Gastrocnemius medialis (tissue), 4 donors: ENCODE data around the gene THOC5. TPM values are rescaled to one million over a fixed set of nuclear protein-coding genes. Genes with fewer than 3 reads are reported as not detected.

Experiments used
- ATAC-seq, 2 donors: fragments of 150-250 bp; one replicate each; pipeline ENCODE4 v1.9.1; 2016
- DNase-seq, 2 donors: peaks; one replicate each; pipeline ENCODE4 v3.0.0-alpha.2; 2019
- H3K27ac ChIP-seq, 4 donors: fragments of 200-600 bp; sonication (generic); 1 replicate in 1 of 4; 2 replicates in 3 of 4; pipeline ENCODE4 v1.5.1; 2016 to 2018; ENCODE audit warnings: mild to moderate bottlenecking in 2 of 4, moderate library complexity in 1 of 4
- H3K27me3 ChIP-seq, 3 donors: fragments of 200-600 bp; sonication (generic) in 2 of 3; 1 replicate in 1 of 3; 2 replicates in 2 of 3; pipeline versions ENCODE4 v1.5.1 to v1.6.0; 2016 to 2019; ENCODE audit warnings: mild to moderate bottlenecking in 1 of 3, moderate library complexity in 1 of 3
- H3K36me3 ChIP-seq, 2 donors: fragments of 200-600 bp; sonication (generic) in 1 of 2; one replicate each; pipeline ENCODE4 v1.5.1; 2017 to 2018
- H3K4me1 ChIP-seq, 2 donors: fragments of 200-600 bp; sonication (generic) in 1 of 2; one replicate each; pipeline ENCODE4 v1.5.1; 2016 to 2017; ENCODE audit warnings: mild to moderate bottlenecking in 2 of 2
- H3K4me3 ChIP-seq, 4 donors: fragments of 200-600 bp; sonication (generic) in 3 of 4; 1 replicate in 1 of 4; 2 replicates in 3 of 4; pipeline ENCODE4 v1.5.1; 2016 to 2019; ENCODE audit warnings: mild to moderate bottlenecking in 2 of 4
- H3K9me3 ChIP-seq, 3 donors: fragments of 200-600 bp; sonication (generic) in 2 of 3; 1 replicate in 1 of 3; 2 replicates in 2 of 3; pipeline ENCODE4 v1.5.1; 2016 to 2019
- CTCF ChIP-seq, 5 experiments: fragments of 450-650 bp in 3 of 5; fragments of 200-600 bp in 2 of 5; sonication (generic) in 2 of 5; IDR thresholded peaks in 4 of 5; conservative IDR thresholded peaks in 1 of 5; 1 replicate in 4 of 5; 2 replicates in 1 of 5; pipeline ENCODE4 v1.5.1; 2016 to 2019; ENCODE audit warnings: antibody characterized with exemption in 5 of 5, mild to moderate bottlenecking in 3 of 5, moderate library complexity in 3 of 5
- POLR2A ChIP-seq, 2 donors: fragments of 450-650 bp; IDR thresholded peaks; one replicate each; pipeline ENCODE4 v1.6.1; 2017; ENCODE audit warnings: antibody characterized with exemption in 2 of 2, mild to moderate bottlenecking in 2 of 2, moderate library complexity in 2 of 2
- in situ Hi-C, 4 donors: fragments of 200-750 bp; cut with MboI; loops; one replicate each; pipeline versions ENCODE4 v1.15.0 to v1.8.0; 2017; ENCODE audit warnings: low sequenced_read_pairs in 4 of 4
- intact Hi-C: fragments of 100-400 bp; cut with DNase I; formaldehyde crosslinking; loops from one replicate; pipeline ENCODE4 v1.15.1; 2023; ENCODE audit warnings: low total_unique reads
- total RNA-seq, 4 donors: library from RNA; depleted of rRNA; stranded (reverse); fragments of >200 nt; gene quantifications; one replicate each; pipeline versions ENCODE4 v1.1.0 to v1.2.3, GENCODE V29; 2016

Gene THOC5
- total RNA-seq, 4 donors from 2014 or later: 38.4 to 71.4 (median 56.3) TPM

GRCh38 chr22:29528144-29528543 lies 25.4 kb downstream of the THOC5 start:
- H3K27ac ChIP-seq: no peak overlapping the region
- no peaks in the 10 kb centered on the region for H3K27me3 ChIP-seq
- intact Hi-C loops: loop anchor here (10.0 kb wide), 1 partner anchor 133 kb away; no protein-coding TSS in a partner anchor
- DNase-seq (no peak), ATAC-seq (no peak)
- H3K9me3 ChIP-seq: no peaks in the 10 kb centered on the region
- in situ Hi-C loops: loop anchor here in 2 of 4 donors (10.0 to 25.0 kb wide), 2 partner anchors 133 to 241 kb away; no protein-coding TSS in a partner anchor
- no peak overlapping the region for H3K4me3 ChIP-seq
- H3K4me1 ChIP-seq: no peaks in the 10 kb centered on the region
- TF ChIP-seq CTCF (IDR thresholded peaks at IDR 0.05 in 4 of 5, conservative IDR thresholded peaks at IDR 0.05 in 1 of 5) (no peak), POLR2A (IDR thresholded peaks at IDR 0.05) (no peak)
- peaks cover 0 to 89% of the 10 kb centered on the region in 2 donors for H3K36me3 ChIP-seq

- DNase-seq: no peak
- no peak for ATAC-seq
- TF ChIP-seq CTCF (IDR thresholded peaks at IDR 0.05 in 4 of 5, conservative IDR thresholded peaks at IDR 0.05 in 1 of 5) (peak in 3 of 5 experiments; percentile 21 to 32 (median 22)), POLR2A (IDR thresholded peaks at IDR 0.05) (no peak)
- intact Hi-C loops: loop anchor here (10.0 kb wide), 1 partner anchor 130 kb away; no protein-coding TSS in a partner anchor
- H3K4me1 ChIP-seq: no peaks in the 10 kb centered on the region
- no peaks in the 10 kb centered on the region for H3K27me3 ChIP-seq
- H3K4me3 ChIP-seq: no peak overlapping the region
- H3K27ac ChIP-seq: no peak overlapping the region
- H3K36me3 ChIP-seq: peaks cover 0 to 85% of the 10 kb centered on the region in 2 donors
- no peaks in the 10 kb centered on the region for H3K9me3 ChIP-seq
- in situ Hi-C loops: loop anchor here in 2 of 4 donors (10.0 to 25.0 kb wide), 2 partner anchors 130 to 237 kb away; no protein-coding TSS in a partner anchor
Measured at GRCh38 chr22:29524442-29525191, 28.9 kb downstream of the THOC5 start.

GRCh38 chr22:29523761-29524160 lies 29.8 kb downstream of the THOC5 start:
- intact Hi-C loops: loop anchor here (10.0 kb wide), 1 partner anchor 129 kb away; no protein-coding TSS in a partner anchor

GRCh38 chr22:29521526-29521925 lies 32.0 kb downstream of the THOC5 start:
- no peaks in the 10 kb centered on the region for H3K27me3 ChIP-seq
- H3K4me1 ChIP-seq: peaks cover 4 to 7% of the 10 kb centered on the region in 2 donors
- in situ Hi-C loops (loop anchor here in 1 of 4 donors (10.0 kb wide), 1 partner anchor 127 kb away; no protein-coding TSS in a partner anchor), intact Hi-C loops (loop anchor here (10.0 kb wide), 1 partner anchor 127 kb away; no protein-coding TSS in a partner anchor)
- H3K27ac ChIP-seq: no peak overlapping the region
- no peak overlapping the region for H3K4me3 ChIP-seq
- peaks cover 0 to 83% of the 10 kb centered on the region in 2 donors for H3K36me3 ChIP-seq
- ATAC-seq: no peak
- no peak for TF ChIP-seq CTCF (IDR thresholded peaks at IDR 0.05 in 4 of 5, conservative IDR thresholded peaks at IDR 0.05 in 1 of 5)
- no peak for TF ChIP-seq POLR2A (IDR thresholded peaks at IDR 0.05)
- no peak for DNase-seq
- H3K9me3 ChIP-seq: no peaks in the 10 kb centered on the region

More at GRCh38 chr22:29523761-29524160, 29.8 kb downstream of the THOC5 start:
- in situ Hi-C loops: loop anchor here in 1 of 4 donors (10.0 kb wide), 1 partner anchor 129 kb away; no protein-coding TSS in a partner anchor
- ATAC-seq: no peak
- no peak overlapping the region for H3K4me3 ChIP-seq
- TF ChIP-seq POLR2A (IDR thresholded peaks at IDR 0.05) (no peak), CTCF (IDR thresholded peaks at IDR 0.05 in 4 of 5, conservative IDR thresholded peaks at IDR 0.05 in 1 of 5) (no peak)
- peaks cover 0 to 85% of the 10 kb centered on the region in 2 donors for H3K36me3 ChIP-seq
- no peaks in the 10 kb centered on the region for H3K4me1 ChIP-seq
- DNase-seq: no peak
- H3K27me3 ChIP-seq: no peaks in the 10 kb centered on the region
- H3K9me3 ChIP-seq: no peaks in the 10 kb centered on the region
- H3K27ac ChIP-seq: no peak overlapping the region
